Measurements from ENCODE around the gene JPH4.
"Not testable (repeated sequence)": the region's sequence is repeated elsewhere in the genome, so short reads cannot be mapped to it uniquely, and the experiment has no call there.

Gene JPH4

GRCh38 chr14:23589606-23590005 lies 11.0 kb upstream of the JPH4 start:
- TF ChIP-seq CTCF (IDR thresholded peaks at IDR 0.05; ENCODE audit: insufficient read depth, missing control alignments), result no peak
- DNase-seq (ENCODE audit: insufficient read length, low spot score) (no peak), FAIRE-seq (no peak)

- DNase-seq (ENCODE audit: insufficient read length, low spot score) (peak; percentile 81), FAIRE-seq (no peak)
- peak; percentile 78 for TF ChIP-seq CTCF (IDR thresholded peaks at IDR 0.05; ENCODE audit: insufficient read depth, missing control alignments)
Observed at GRCh38 chr14:23588884-23589598, 10.5 kb upstream of the JPH4 start.

- not testable (repeated sequence) for FAIRE-seq; DNase-seq (ENCODE audit: insufficient read length, low spot score)
Observed at GRCh38 chr14:23584527-23585203, 6.1 kb upstream of the JPH4 start.

- not testable (repeated sequence) for FAIRE-seq; DNase-seq (ENCODE audit: insufficient read length, low spot score)
Observed at GRCh38 chr14:23583761-23584526, 5.4 kb upstream of the JPH4 start.

- no peak for DNase-seq (ENCODE audit: insufficient read length, low spot score)
- FAIRE-seq, result peak; percentile 48
- TF ChIP-seq CTCF (IDR thresholded peaks at IDR 0.05; ENCODE audit: insufficient read depth, missing control alignments), result no peak
Observed at GRCh38 chr14:23582906-23583760, 4.5 kb upstream of the JPH4 start.

GRCh38 chr14:23580948-23581281 lies 2.3 kb upstream of the JPH4 start:
- DNase-seq (ENCODE audit: insufficient read length, low spot score) (no peak), FAIRE-seq (no peak)
- no peak for TF ChIP-seq CTCF (IDR thresholded peaks at IDR 0.05; ENCODE audit: insufficient read depth, missing control alignments)

- DNase-seq (ENCODE audit: insufficient read length, low spot score) (no peak), FAIRE-seq (no peak)
- TF ChIP-seq CTCF (IDR thresholded peaks at IDR 0.05; ENCODE audit: insufficient read depth, missing control alignments), result no peak
Observed at GRCh38 chr14:23580152-23580926, 1.7 kb upstream of the JPH4 start.
